ACC112 (cell line): Measurements from ENCODE around the gene FOXO6.

Source experiments
- H2AFZ ChIP-seq: fragments of 200-600 bp; sonication (generic); one replicate; pipeline ENCODE4 v1.6.0; 2017; ENCODE audit warnings: antibody characterized with exemption, low read length; ENCODE audit not compliant: unreplicated experiment
- H3K27ac ChIP-seq: fragments of 200-600 bp; sonication (generic); 2 replicates; pipeline ENCODE4 v1.5.1; 2014; ENCODE audit warnings: low read depth, mild to moderate bottlenecking, antibody characterized with exemption, low read length, moderate library complexity
- H3K27me3 ChIP-seq: fragments of 200-600 bp; sonication (generic); 2 replicates; pipeline ENCODE4 v1.6.1; 2014; ENCODE audit warnings: mild to moderate bottlenecking, antibody characterized with exemption, low read length, moderate library complexity, mixed read lengths; ENCODE audit not compliant: insufficient read depth
- H3K36me3 ChIP-seq: fragments of 200-600 bp; sonication (generic); 2 replicates; pipeline ENCODE4 v1.6.1; 2016; ENCODE audit warnings: mild to moderate bottlenecking, antibody characterized with exemption, low read length, moderate library complexity, mixed read lengths; ENCODE audit not compliant: insufficient read depth
- H3K4me1 ChIP-seq: fragments of 200-600 bp; sonication (generic); one replicate; pipeline ENCODE4 v1.6.1; 2016; ENCODE audit warnings: low read length, mixed read lengths; ENCODE audit not compliant: insufficient read depth, unreplicated experiment, control insufficient read depth
- H3K4me3 ChIP-seq: fragments of 200-600 bp; sonication (generic); 2 replicates; pipeline ENCODE4 v1.5.1; 2014; ENCODE audit warnings: mild to moderate bottlenecking, low read depth, low read length
- H3K79me2 ChIP-seq: fragments of 200-600 bp; sonication (generic); one replicate; pipeline ENCODE4 v1.6.0; 2016; ENCODE audit warnings: low read length; ENCODE audit not compliant: control insufficient read depth, unreplicated experiment, insufficient read depth

The FOXO6 gene

DNA sequence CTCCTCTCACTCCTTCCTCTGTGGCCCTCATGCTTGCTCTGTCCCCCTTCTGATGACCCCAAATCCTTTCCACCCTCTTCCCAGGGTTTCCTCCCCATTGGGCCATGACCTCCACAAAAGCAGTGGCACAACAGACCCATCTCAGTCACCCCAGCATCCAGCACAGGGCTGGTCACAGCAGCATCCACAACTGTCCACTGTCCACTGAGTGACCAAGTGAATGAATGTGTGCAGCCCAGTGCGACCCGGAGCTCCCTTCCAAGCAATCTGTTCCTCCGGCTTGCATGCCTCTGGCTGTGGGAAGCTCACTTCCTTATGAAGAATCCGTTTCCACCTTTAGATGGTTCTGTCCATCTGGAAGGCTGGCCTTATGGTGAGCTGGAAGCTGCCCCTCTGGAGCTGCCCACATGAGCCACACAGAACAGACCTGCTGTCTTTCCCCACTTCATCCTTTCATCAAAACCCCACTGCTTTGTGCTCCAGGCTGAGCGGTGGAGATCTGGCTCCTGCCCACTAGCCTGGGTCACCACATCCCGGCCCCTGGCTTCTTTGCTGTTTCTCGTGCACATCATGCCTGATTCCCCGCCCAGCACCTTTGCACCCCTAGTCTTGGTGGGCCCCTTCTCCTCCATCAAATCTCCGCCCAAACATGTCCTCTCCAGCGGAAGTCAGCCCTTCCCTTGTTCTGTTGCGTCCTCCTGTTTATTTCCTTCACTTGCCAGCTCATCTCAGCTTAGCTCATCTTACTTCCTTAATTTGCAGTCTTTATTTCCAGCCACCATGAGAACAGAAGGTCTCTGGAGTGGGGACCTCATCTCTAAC is 66.9 kb downstream of the FOXO6 start:
- peaks cover 11% of the 10 kb centered on the region for H3K4me1 ChIP-seq
- no peak overlapping the region for H3K4me3 ChIP-seq
- no peaks in the 10 kb centered on the region for H3K27me3 ChIP-seq
- no peaks in the 10 kb centered on the region for H3K79me2 ChIP-seq
- H3K27ac ChIP-seq = no peak overlapping the region
- no peaks in the 10 kb centered on the region for H3K36me3 ChIP-seq
- H2AFZ ChIP-seq = no peak overlapping the region

DNA sequence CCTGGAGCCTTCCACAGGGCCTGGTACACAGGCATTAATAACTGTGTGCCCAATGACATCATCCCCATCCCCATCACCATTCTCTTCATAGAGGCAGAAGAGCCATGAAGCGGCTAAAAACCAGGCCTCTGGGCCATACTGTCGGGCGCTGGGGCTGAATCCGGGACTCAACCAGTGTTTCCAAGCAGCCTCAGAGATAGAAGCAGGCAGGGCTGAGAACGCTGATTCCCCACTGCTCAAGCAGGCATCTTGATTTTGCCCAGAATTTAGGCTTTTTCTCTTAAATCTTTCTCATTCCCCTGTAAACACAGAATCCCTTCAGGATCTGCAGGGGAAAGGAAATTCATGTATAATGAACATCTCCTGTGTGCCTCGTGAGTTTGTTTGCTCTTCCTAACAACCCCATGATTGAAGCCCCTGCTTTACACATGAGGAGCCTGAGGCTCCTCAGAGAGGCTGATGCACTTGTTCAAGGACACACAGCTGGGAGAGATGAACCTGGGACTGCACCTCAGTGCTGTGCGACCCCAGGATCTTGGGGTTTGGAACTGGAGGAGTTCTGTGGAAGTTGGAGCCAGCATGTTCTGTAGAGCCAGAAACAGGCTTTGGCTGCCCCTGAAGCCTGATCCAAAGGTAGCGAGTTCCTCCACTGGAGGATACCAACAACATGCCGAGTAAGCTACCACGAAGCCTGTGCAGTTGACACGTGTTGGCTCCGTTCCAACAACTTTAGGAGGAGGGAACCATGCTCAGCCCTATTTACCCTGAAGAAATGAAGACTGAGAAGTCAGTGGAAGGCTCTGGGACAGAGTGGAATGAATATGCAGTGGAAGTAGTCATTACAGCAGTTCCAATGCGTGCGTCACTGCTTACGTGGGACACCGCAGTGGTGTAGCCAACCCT is 67.8 kb downstream of the FOXO6 start:
- H3K4me1 ChIP-seq = peaks cover 18% of the 10 kb centered on the region
- no peak overlapping the region for H3K4me3 ChIP-seq
- H3K79me2 ChIP-seq = no peaks in the 10 kb centered on the region
- H3K27me3 ChIP-seq = no peaks in the 10 kb centered on the region
- no peaks in the 10 kb centered on the region for H3K36me3 ChIP-seq
- H2AFZ ChIP-seq = no peak overlapping the region
- no peak overlapping the region for H3K27ac ChIP-seq

DNA sequence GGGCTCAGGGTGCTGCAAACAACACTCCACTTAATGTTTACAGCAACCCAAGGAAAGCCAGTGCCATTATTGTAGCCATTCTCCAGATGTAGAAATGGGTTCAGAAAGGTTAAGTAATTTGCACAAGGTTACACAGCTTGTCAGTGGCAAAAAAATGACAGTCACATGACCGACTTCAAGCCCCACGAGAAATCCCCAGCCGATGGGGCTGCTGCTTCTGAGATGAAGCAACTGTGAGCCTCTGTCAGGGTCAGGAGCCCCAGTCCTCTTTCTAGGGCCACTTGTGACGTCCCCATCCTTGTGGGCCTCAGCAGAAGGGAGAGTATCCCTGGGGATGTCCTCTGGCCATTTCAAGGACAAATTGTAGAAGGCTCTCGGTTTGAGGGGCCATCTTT is 68.4 kb downstream of the FOXO6 start:
- H3K4me1 ChIP-seq = peaks cover 23% of the 10 kb centered on the region
- H3K79me2 ChIP-seq = no peaks in the 10 kb centered on the region
- no peak overlapping the region for H2AFZ ChIP-seq

DNA sequence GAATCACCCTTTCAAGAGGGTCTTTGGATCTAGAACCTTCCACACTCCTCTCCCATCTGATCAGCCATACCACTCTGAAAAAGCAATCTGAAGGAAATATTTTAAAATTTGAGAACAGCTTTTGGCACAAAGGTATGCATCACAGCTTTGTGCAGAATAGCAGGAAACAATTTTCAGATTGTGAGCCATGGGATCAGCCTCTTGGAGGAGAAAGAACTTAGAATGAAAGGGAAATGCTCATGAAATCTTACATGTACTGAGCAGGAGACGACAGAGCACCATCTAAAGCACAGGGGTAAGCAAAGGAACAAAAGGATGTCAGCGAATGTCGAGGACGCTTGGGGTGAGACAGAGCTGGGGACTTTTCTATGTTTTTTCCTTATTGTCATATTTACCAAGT is 68.8 kb downstream of the FOXO6 start:
- Histone ChIP-seq H3K27me3 (no peaks in the 10 kb centered on the region), H3K79me2 (no peaks in the 10 kb centered on the region), H3K4me1 (peaks cover 27% of the 10 kb centered on the region), H3K36me3 (no peaks in the 10 kb centered on the region), H3K27ac (no peak overlapping the region), H3K4me3 (no peak overlapping the region), H2AFZ (no peak overlapping the region)

More for the DNA sequence above, 68.4 kb downstream of the FOXO6 start:
- H3K27me3 ChIP-seq = no peaks in the 10 kb centered on the region
- H3K4me3 ChIP-seq = no peak overlapping the region
- no peak overlapping the region for H3K27ac ChIP-seq
- no peaks in the 10 kb centered on the region for H3K36me3 ChIP-seq

DNA sequence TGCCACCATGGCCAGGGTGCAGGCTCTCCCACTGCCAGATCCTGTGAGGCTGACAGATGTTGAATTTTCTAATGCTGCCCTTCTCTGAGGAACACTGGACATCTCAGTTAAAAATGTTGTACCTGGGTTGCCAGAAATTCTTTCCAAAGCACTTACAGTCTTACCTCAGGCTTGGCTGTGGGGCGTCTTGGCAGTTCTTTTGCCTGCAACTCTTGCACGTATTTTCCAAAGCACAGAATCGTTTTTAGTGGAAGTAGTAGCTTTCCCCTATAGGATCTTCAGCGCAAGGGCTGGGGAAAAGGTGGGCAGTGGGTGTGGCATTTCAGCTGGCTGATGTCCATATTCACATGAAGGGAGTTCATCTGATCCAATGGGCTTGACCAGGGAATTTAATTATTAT is 69.3 kb downstream of the FOXO6 start:
- Histone ChIP-seq H3K4me1 (peaks cover 32% of the 10 kb centered on the region), H3K79me2 (no peaks in the 10 kb centered on the region), H3K36me3 (no peaks in the 10 kb centered on the region), H2AFZ (no peak overlapping the region), H3K4me3 (no peak overlapping the region), H3K27me3 (no peaks in the 10 kb centered on the region), H3K27ac (no peak overlapping the region)

DNA sequence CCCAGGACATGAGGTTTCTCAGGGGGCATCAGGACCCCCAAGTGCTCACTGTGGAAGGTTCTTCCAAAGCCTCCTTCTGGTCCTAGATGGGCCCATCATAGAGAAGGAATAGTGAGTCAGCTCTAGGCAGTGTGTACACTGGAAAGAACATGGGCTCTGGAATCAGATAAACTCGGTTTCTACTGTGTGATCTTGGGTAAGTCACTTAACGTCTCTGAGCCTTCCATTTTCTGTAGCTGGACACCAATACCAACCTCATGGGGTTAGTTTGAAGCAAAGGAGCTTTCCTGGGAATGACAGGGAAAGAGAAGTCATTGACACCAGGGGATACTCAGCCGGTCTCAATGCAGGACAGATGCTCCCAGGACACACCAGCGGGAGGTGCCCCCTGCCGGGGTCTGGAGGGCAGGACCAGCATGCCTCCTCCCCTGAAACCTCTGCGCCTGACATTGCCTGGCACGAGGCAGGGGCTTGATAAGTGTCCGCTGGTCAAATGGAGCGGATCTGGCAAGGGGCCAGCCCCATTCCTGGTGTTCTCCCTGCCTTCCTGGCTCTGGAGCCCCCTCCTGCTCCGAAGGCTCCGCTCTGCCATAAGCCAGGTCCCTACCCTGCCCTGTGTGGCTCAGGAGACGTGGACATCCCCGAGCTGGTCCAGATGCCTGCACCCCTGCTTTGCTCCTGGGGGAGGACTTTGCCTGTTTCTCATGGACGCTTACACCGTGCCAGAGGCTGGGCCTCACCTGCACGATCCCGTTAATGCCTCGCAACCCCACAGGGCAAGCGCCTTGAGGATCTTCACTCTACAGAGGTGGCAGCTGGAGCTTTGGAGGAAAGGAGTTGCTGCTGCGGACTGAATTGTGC is 70.5 kb downstream of the FOXO6 start:
- H3K27me3 ChIP-seq = no peaks in the 10 kb centered on the region
- no peaks in the 10 kb centered on the region for H3K36me3 ChIP-seq
- H3K27ac ChIP-seq = no peak overlapping the region
- H3K79me2 ChIP-seq = no peaks in the 10 kb centered on the region
- no peak overlapping the region for H3K4me3 ChIP-seq
- H3K4me1 ChIP-seq = peaks cover 41% of the 10 kb centered on the region
- no peak overlapping the region for H2AFZ ChIP-seq
